Cardiac septum (tissue), 1 donor: ENCODE measurements around the gene SH3PXD2A. TPM values are rescaled to one million over a fixed set of nuclear protein-coding genes. Genes with fewer than 3 reads are reported as not detected.

Experiments
- DNase-seq: peaks from one replicate; pipeline ENCODE4 v3.0.0-alpha.2; 2020; ENCODE audit warnings: low spot score
- intact Hi-C: fragments of 100-400 bp; cut with DNase I; formaldehyde crosslinking; loops from one replicate; pipeline ENCODE4 v1.14.0; 2022
- total RNA-seq: library from RNA; stranded (reverse); fragmentation: NEBNext Ultra II Directional; extraction: Animal tissue kit (Norgen Biotek cat#: 25700); gene quantifications from one replicate; pipeline ENCODE4 v1.2.1, GENCODE V29; 2021
- donor health status: DM: no; HTN: no; CAD: no.

Gene SH3PXD2A
- total RNA-seq, 1 donor from 2014 or later: 45.0 TPM

- no peak for DNase-seq
- intact Hi-C loops: no loop called here
Measured at GRCh38 chr10:103802081-103802480, 53.3 kb downstream of the SH3PXD2A start.

- no peak for DNase-seq
- intact Hi-C loops: no loop called here
Measured at GRCh38 chr10:103800789-103801540, 54.4 kb downstream of the SH3PXD2A start.

- DNase-seq: no peak
- intact Hi-C loops: no loop called here
Measured at GRCh38 chr10:103800089-103800488, 55.3 kb downstream of the SH3PXD2A start.

GRCh38 chr10:103799341-103799740, 56.0 kb downstream of the SH3PXD2A start:
- no peak for DNase-seq
- intact Hi-C loops: no loop called here

- intact Hi-C loops: no loop called here
- no peak for DNase-seq
Measured at GRCh38 chr10:103798511-103798910, 56.9 kb downstream of the SH3PXD2A start.

GRCh38 chr10:103797857-103798256, 57.5 kb downstream of the SH3PXD2A start:
- no peak for DNase-seq
- intact Hi-C loops: no loop called here

- no peak for DNase-seq
- intact Hi-C loops: no loop called here
Measured at GRCh38 chr10:103795634-103796270, 59.6 kb downstream of the SH3PXD2A start.

GRCh38 chr10:103794996-103795395, 60.4 kb downstream of the SH3PXD2A start:
- intact Hi-C loops: no loop called here
- DNase-seq: no peak

GRCh38 chr10:103793920-103794883, 61.2 kb downstream of the SH3PXD2A start:
- DNase-seq: no peak
- intact Hi-C loops: no loop called here

GRCh38 chr10:103793429-103793828, 61.9 kb downstream of the SH3PXD2A start:
- DNase-seq: no peak
- intact Hi-C loops: no loop called here

GRCh38 chr10:103792547-103792946, 62.8 kb downstream of the SH3PXD2A start:
- intact Hi-C loops: no loop called here
- no peak for DNase-seq

GRCh38 chr10:103791858-103792257, 63.5 kb downstream of the SH3PXD2A start:
- no peak for DNase-seq
- intact Hi-C loops: no loop called here

GRCh38 chr10:103791291-103791690, 64.1 kb downstream of the SH3PXD2A start:
- DNase-seq: no peak
- intact Hi-C loops: no loop called here

- no peak for DNase-seq
- intact Hi-C loops: no loop called here
Measured at GRCh38 chr10:103790580-103790979, 64.8 kb downstream of the SH3PXD2A start.

GRCh38 chr10:103789771-103790201, 65.6 kb downstream of the SH3PXD2A start:
- no peak for DNase-seq
- intact Hi-C loops: no loop called here

- intact Hi-C loops: no loop called here
- DNase-seq: no peak
Measured at GRCh38 chr10:103789161-103789560, 66.2 kb downstream of the SH3PXD2A start.

GRCh38 chr10:103787331-103787730, 68.0 kb downstream of the SH3PXD2A start:
- DNase-seq: no peak
- intact Hi-C loops: no loop called here

- intact Hi-C loops: no loop called here
- no peak for DNase-seq
Measured at GRCh38 chr10:103786020-103786419, 69.4 kb downstream of the SH3PXD2A start.

- intact Hi-C loops: loop anchor here (5.0 kb wide), 1 partner anchor 58 kb away; no protein-coding TSS in a partner anchor
- no peak for DNase-seq
Measured at GRCh38 chr10:103784723-103785418, 70.5 kb downstream of the SH3PXD2A start.
